ENCODE measurements around the gene USP7.
"Not testable (repeated sequence)": the region's sequence is repeated elsewhere in the genome, so short reads cannot be mapped to it uniquely, and the experiment has no call there.

Gene USP7

DNA sequence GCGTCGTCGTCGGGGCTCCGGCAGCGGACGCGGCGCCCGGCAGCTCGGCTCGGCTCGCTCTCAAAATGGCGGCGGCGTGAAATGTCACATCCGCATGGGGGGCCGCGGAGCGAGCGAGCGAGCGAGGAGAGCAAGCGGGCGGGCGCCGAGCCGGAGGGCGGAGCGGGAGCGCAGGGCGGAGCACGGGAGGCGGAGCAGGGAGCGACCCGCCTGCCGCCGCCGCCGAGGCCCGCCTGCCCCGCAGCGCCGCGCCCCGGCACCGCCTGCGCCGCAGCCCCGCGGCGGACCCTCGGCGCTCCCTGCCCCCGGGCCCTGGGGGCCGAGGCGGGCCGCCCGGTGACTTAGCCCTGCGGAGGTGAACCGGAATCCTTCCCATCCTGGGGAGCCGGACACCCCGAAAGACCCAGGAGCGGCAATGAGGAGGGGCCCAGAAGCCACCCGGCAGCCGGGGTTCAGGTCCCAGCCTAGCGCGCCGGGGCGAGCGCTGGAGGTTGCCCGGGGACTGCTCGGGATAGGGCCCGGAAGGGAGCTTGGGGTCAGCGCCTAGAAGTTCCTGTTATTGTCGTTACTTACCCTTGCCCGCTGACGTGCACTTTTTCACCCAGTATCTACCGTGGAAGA is at the start of gene USP7:
Gene USP7 (minus strand): TSS at position 86 of the 621 bp plus-strand sequence. CDS start 621 bp downstream, outside the sequence.
- DNase-seq = peak; percentile 82 to 83

DNA sequence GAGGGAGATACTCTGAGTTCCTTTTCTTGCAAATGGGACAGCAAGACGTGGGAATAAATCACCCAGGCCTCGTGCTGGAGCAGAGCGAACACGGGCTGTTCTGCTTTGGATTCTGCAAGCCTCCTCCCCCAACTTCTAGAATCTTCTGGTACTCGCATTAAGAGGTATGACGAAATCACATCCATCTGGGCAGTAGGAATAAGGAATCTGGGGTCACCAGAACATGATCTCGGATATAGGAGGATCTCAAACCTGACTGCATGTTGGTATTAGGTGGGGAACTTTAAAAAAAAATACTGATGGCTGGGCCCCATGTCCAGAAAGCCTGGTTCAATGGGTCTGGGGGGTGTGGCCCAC is 49.8 kb upstream of the USP7 start:
- DNase-seq = no peak

DNA sequence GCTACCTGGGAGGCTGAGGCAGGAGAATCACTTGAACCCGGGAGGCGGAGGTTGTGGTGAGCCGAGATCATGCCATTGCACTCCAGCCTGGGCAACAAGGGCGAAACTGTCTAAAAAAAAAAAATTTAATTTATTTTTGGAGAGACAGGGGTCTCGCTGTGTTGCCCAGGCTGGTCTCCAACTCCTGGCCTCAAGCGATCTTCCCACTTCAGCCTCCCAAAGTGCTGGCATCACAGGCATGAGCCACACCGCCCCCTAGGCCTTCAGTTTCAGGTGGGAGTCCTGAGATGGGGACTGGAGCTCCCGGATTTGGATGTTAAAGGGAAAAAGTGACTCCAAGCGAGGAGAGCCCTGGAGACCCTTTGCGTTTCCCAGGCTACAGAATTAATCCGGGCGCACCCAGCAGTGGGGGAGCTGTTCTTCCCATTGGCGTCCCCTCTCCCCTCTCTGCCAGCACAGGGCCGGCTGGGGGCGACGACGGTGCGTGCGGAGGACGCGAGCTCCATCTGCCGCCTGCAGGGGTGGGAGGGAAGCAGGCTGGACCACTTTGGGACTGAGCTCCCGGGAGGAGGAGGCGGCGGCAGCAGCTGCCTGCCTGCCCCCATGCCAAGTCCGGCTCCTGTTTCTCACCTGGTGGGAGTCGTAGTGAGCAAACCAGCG is 49.3 kb upstream of the USP7 start:
- no peak for DNase-seq

DNA sequence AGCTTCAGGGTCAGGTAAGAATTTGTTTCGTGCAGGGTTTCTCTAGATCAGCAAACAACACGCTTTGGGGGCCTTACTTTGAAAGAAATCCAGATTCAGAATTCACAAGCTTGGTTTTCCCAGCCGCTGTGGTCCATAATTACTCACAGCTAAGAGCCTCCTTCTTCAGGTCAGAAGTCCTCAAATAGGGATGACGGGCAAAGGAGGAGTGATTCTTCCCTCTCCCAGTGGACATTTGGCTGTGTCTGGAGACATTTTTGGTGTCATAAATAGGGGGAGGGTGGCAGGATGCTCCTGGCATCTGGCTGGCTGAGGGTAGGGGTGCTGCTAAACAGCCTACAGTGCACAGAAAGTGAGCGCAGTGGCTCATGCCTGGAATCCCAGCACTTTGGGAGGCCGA is 48.6 kb upstream of the USP7 start:
- DNase-seq = no peak

DNA sequence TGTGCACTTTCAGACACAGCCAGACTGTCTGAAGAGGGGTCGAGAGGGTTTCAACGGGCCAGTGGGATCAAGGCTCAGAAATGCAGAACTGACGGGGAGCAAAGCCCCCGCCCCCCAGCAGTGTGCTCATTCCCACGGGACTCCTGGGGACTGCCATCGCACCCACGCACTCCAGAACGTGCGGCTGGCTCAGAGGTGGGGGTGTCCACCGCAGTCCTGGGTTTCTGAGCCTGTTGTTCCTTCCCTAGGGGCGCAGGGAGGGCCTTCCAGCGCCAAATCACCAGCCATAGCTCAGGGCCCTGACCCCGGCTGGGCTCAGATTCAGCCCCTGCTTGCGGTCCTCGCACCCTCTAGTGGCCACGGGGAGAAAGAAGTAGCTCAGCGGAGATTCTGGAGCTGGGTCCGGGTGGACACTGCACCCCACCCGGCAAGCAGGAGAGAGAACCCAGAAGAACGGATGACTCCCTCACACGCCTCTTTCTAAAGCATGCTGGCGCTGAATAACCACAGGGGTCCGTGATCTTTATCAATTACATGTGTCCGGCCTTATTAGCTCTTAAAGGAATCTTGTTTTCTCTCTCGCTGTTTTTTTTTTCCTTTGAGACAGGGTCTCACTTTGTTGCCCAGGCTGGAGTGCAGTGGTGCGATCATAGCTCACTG is 45.0 kb upstream of the USP7 start:
- DNase-seq = peak in 1 of 2 donors; percentile 24

DNA sequence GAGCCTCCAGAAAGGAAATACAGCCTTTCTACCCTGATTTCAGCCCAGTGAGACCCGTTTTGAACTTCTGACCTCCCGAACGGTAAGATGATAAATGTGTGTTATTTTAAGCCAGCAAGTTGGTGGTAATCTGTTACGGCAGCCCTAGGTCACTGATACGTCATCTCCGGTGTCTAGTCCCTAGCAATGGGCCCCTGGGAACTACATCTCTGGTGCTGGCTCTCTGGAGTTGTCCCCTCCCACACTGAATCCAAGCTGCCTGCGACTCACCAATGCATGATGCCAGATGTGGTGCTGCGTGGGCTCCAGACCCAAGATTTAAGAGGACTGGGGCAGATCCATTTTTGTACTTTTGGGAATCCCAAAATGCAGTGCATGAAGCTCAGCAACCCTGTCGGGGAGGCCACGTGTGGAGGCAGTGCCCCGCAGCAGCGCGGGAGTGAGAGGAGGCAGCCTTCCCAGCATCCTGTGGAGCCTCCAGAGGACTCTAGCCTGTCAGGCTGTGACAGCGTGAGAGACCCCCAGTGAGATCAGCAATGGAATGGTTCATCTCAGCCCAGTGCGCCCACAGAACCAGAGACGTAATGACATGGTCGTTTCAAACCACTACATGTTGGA is 43.6 kb upstream of the USP7 start:
- no peak for DNase-seq

DNA sequence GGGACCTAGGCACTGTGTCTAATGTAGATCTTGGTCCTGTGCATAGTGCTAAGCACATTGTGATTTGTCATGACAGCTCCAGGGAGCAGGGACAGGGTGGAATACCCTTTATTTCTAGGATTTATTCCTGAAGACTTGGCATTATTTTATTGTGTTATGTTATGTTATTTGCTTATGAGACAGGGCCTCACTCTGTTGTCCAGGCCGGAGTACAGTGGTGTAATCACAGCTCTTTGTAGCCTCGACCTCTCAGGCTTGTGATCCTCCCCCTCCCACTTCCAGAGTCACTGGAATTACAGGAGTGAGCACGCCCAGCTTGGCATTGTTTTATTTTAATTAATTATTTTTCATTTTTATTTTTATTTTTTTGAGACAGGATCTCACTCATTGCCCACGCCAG is 40.5 kb upstream of the USP7 start:
- no peak for DNase-seq

DNA sequence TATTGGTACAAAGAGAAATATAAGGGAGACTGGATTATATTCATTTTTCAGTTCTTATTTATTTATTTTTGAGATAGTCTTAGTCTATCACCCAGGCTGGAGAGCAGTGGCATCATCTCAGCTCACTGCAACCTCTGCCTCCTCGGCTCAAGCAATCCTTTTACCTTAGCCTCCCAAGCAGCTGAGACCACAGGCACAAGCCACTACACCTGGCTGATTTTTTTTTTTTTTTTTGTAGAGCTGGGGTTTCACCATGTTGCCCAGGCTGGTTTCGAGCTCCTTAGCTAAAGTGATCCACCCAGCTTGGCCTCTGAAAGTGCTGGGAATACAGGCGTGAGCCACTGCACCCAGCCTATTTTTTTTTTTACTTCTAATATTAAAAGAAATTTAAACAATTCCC is 40.1 kb upstream of the USP7 start:
- no peak for DNase-seq

DNA sequence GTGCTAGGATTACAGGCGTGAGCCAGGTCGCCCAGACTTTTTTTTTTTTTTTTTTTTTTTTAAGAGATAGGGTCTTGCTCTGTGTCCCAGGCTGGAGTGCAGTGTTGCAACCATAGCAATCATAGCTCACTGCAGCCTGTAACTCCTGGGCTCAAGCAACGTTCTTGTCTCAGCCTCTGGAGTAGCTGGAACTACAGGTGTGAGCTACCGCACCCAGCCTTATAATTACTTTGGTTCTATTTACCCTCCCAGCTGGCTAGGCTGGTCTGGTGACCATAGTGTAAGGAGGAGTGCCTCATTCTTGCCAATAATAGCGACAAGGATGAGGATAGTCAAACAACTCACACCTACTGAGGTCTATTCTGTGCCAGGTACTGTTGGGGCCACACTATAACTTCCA is 39.6 kb upstream of the USP7 start:
- no peak for DNase-seq

DNA sequence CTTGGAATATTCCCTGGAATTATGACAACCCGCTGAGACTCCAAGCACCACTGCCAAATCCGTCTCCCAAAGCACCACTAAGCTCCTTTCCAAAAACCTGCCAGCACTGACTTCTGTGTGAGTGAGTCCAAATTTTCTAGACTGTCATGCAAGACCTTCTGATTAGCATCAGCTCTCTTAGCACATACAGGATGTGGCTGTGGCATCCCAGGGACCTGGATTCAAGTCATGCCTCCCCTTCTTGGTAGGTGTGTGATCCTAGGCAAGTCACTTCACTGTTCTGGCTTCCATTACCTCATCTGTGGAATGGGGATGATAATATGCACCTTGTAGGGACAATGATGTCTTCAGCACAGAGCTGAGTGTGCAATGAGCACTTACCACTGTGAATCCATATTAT is 38.3 kb upstream of the USP7 start:
- DNase-seq = no peak

DNA sequence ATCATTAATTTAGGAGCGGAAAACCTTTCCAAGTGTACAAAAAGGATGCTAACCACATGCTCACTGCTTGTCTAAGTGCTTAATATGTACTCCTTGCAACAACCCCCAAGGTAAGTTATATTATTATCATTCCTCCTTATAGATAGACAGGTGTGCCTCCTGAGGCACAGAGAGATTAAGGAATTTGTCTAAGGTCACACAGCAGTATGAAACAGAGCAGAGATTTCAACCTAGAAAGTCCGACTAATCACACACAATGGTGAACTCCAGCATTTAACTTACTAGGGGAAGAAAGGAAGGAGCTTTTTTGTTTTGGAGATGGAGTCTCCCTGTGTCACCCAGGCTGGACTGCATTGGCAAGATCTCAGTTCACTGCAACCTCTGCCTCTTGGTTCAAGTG is 37.0 kb upstream of the USP7 start:
- no peak for DNase-seq

DNA sequence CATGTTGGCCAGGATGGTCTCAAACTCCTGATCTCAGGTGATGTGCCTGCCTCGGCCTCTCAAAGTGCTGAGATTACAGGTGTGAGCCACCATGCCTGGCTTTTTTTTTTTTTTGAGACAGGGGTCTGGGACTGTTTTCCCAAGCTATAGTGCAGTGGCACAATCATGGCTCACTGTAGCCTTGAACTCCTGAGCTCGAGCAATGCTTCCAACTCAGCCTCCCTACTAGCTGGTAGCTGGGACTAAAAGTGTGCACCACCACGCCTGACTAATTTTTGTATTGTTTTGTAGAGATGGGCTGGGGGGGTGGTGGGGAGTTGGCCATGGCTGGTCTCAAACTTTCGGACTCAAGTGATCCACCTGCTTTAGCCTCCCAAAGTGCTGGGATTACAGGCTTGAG is 36.1 kb upstream of the USP7 start:
- DNase-seq = no peak

DNA sequence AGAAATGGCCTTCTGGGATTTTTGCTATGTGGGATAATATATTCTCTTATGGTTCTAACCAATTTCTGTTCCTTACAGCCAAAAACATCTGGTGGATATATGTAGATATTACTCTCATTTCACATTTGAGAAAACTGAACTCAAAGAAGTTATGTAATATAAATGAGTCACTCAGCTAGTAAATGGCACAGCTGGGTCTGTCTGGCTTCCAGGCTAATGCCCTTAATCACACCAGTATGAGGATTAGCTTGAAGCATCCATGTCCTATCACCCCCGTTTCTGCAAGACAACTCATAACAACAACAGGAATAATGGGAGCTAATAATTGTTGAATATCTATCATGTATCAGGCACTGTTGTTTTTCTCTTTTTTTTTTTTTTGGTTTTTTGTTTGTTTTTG is 34.4 kb upstream of the USP7 start:
- no peak for DNase-seq

DNA sequence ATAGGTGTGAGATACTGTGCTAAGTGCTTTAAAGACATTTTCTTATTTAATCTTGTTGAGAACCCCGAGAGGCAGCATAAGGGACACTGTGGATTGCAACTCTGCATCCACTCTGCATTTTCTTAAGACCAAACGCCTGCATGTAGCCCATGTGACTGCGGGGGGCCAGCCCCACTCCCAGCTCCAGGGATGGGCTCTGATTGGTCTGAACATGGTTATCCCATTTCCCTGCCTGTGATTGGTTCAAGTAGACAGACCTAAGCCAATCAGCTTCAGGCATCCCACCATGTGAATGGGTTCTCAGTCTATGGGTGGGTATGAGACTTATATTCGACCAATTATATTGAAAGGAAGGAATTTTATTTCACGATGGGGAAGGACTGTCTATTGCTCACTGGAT is 33.2 kb upstream of the USP7 start:
- no peak for DNase-seq

DNA sequence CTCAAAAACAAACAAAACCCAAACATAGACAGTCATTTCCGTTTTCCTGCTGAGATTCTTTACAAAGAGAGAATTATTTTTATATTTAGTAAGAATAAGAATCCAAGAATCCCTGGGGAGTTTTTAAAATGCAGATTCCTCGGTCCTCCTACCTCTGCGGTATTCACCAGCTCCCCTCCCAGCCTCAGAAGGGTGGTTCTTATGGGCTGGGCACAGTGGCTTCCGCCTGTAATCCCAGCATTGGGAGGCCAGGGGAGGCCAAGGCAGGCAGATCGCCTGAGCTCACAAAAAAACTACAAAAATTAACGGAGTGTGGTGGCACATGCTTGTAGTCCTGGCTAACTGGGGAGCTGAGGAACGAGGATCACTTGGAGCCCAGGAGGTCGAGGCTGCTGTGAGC is 26.7 kb upstream of the USP7 start:
- no peak for DNase-seq

DNA sequence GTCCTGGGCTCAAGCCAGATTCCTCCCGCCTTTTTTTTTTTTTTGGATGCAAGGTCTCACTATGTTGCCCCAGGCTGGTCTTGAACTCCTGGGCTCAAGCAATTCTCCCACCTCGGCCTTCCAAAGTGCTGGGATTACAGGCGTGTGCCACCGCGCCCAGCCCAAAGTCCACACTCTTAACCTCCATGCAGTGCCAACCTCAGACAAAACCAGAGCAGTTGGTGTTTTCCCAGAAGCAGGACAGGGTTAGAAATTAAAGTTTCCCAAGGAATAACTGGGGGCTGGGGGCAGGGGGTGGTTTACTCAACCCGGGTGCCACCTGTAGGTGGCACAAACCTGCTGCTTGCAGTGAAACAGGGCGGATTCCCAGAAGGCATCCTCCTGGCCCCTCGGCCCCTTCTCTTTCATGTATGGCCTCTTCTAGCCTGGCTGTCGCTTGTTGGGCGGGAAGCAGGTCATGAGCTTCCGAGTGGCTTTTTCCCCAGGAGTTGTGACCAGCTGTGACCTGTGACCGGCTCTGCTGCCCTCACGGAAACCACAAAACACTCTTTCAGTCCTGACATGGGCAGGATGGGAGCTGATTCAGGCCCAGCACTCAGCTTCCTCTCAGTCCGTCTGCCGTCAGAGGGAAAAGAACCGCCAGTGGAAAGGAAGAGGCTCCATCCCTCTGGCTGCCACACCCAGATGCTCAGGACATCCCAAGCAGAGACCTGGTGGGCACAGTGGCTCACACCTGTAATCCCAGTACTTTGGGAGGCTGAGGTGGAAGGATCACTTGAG is 25.6 kb upstream of the USP7 start:
- no peak for DNase-seq

DNA sequence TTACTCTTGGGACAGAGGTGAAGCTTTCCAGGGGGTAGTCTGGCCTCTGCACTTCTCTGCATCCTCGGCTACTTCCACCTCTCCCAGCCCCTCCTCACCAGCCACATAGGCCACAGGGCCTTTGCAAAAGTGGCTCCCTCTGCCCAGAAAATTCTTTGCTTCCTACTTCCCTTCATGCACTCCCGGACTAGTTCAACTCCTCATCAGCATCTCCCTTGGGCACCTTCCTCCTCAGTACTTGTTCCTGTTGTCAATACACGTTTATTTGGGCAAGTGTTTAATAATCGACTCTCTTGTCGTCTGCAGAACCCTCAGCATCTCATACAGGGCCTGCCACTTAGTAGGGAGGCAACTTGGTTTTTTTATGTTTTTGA is 23.1 kb upstream of the USP7 start:
- DNase-seq = no peak

DNA sequence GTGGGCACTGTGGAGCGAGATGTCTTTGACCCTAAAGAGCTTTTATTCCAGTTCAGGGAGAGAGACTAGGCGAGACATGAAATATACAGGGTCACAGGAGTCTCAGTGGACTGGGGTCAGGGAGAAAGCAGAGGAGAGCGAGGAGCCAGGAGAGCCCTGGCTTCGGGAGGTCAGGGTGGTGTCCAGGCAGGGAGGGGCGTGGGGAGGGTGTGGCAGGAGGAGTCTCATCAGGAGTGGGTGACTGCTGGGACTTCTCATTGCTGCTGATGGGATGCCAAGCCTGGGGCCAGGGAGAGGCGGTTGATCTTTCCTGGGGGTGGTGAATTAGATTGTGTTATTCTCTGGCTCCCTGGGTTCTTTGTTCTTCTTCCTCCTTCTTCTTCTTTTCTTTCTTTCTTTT is 22.4 kb upstream of the USP7 start:
- DNase-seq = no peak

DNA sequence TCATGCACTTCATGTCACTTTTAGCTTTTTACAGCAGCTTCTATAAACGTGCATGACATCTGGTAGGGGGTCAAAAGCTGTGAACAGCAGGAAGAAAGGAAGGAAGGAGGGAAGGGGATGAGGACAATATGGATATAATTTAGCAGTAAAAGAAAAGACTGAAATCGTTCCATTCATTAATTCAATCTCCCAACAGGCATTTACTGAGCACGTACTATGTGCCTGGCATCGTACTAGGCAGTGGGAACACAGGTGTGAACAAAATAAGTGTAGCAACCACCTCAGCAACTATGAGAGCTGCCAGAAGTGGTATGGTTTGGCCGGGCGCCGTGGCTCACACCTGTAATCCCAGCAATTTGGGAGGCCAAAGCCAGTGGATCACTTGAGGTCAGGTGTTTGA is 19.1 kb upstream of the USP7 start:
- DNase-seq = no peak

DNA sequence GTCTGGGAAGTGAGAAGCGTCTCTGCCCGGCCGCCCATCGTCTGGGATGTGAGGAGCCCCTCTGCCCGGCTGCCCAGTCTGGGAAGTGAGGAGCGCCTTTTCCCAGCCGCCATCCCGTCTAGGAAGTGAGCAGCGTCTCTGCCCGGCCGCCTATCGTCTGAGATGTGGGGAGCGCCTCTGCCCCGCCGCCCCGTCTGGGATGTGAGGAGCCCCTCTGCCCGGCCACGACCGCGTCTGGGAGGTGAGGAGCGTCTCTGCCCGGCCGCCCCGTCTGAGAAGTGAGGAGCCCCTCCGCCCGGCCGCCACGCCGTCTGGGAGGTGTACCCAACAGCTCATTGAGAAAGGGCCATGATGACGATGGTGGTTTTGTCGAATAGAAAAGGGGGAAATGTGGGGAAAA is 18.2 kb upstream of the USP7 start:
- not testable (repeated sequence) for DNase-seq

DNA sequence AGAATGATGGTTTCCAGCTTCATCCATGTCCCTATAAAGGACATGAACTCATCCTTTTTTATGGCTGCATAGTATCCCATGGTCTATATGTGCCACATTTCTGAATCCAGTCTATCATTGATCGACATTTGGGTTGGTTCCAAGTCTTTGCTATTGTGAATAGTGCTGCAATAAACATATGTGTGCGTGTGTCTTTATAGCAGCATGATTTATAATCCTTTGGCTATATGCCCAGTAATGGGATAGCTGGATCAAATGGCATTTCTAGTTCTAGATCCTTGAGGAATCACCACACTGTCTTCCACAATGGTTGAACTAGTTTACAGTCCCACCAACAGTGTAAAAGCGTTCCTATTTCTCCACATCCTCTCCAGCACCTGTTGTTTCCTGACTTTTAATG is 12.5 kb upstream of the USP7 start:
- not testable (repeated sequence) for DNase-seq

DNA sequence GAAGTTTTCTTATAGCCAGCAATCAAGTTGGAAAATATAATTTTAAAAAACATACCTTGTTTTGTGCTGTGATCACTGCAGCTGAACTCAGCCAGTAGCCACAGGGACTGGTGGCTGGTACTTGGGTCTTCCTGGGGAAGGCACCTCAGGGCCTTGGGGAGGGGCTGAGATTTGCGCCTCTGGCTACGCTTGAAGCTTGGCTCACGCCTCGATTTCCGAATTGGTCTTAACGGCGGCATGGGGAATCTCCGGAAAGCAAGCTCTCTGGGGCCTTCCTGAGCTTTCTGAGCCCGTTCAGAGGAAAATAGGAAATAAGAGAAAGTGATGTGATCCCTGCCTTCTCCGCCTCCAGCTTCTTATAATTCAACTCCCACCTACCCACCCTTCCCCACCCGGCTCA is 11.3 kb upstream of the USP7 start:
- no peak for DNase-seq

DNA sequence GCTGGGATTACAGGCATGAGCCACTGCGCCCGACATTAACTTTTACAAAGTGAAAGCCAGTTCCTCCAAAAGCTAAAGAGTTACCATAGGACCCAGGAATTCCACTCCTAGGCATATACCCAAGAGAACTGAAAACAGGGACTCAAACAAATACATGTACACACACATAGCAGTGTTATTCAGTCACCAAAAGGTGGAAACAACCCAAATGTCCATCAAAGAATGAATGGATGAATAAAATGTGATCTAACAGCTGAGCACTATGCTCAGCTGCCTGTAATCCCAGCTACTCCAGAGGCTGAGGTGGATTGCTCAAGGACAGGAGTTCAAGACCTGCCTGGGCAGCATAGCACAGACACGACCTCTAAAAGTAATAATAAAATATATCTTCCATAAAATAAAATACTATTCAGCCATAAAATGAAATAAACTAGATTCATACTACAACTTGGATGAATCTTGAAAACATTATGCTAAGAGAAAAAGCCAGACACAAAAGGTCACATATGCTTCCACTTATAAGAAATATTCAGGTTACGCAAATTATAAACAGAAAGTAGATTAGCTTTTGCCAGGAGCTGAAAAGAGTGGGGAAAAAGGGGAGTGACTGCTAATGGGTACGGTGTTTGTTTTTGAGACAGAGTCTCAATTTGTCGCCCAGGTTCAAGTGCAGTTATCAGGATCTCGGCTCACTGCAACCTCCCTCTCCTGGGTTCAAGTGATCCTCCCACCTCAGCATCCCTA is 9.3 kb upstream of the USP7 start:
- no peak for DNase-seq

Measured in hippocampal formation (tissue), 2 donors.